Activated CD8-positive, alpha-beta memory T cell treated with anti-CD3 and anti-CD28 coated beads, Interleukin-2, amount 50 U/mL, for 24 hours (primary cell): ENCODE data around the gene LYZL6.
A peak's percentile ranks its signal among the peaks of the same experiment; 100 is the strongest.

ENCODE experiments used
- DNase-seq: peaks from one replicate; pipeline ENCODE4 v3.0.0-alpha.2; 2020; ENCODE audit errors: extremely low read depth

The LYZL6 gene, protein sequence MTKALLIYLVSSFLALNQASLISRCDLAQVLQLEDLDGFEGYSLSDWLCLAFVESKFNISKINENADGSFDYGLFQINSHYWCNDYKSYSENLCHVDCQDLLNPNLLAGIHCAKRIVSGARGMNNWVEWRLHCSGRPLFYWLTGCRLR

DNA sequence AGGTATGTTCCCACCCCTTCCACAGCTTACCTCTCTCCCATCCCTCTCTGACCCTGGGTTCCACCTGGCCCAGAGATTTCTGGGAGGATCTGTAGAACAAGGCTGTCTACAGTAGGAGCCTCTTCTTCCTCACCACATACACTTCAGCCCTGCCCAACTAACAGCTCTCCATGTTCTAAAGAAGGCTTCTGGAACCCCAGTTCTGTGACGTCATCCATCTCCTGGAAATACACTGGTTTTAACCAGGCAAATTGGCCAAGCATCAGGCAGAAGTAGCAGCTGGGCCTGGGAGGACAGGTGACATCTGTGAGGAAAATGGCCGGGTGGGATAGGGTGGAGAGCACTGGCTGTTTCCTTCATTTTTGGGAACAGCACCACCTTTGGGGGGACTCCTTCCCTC is at the start of gene LYZL6:
Gene LYZL6, minus strand, starts transcription at position 177 of the 400 bp plus-strand sequence. CDS start 4,357 bp downstream, outside the sequence.
- DNase-seq: no peak

DNA sequence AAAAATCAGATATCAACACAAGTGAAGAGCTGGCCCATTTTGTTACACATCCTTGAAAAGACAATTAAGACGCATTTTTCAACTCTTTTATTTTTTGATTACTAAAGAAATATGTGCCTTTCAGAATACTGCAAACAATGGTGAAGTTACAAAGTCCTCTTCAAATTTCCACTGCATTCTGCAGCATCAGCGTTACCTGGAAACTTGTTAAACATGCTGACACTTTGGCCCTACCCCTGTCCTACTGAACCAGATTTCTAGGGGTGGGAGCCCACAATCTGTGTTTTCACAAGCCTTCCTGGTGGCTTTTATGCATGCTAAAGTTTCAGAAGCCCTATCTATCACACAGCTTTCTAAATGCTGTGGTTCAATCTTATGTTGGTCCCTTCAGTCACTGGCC is 47.6 kb upstream of the LYZL6 start:
- no peak for DNase-seq

DNA sequence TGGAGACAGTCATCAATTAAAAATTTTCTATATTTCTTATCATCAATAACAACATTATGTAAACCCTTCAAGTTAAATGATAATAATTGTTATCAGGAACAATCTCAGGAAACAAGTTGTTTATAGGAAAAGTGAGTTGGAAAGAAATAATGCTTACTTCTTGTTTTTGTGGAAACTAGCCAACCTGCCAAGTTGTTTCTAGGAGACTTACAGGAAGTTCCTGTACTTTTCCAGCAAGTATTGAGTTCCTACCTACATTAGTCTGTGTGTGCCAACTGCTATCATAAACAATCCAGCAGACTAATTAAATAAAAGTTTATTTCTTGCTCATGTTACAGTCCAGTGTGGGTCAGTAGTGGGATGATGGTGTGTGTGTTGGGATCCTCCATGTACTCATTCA is 44.7 kb upstream of the LYZL6 start:
- DNase-seq: no peak

DNA sequence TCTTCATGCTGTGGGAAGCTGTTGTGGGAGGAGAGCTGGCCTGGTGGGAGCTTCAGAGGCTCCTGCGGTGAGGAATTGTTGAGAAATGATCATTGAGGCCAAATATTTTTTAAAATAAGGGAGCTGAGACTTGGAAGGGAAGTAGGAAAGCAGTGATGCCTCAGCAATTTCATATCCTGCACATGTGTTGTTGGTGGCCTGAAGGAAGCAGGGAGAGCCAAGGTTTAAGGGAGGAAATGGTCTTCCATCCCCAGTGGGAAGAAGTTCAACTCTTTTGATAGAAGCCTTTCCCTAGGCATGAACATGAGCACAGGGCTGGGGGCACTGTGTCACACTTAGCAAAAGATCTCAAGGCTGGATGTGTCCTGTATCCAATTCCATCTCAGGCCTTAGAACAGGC is 43.1 kb upstream of the LYZL6 start, which contains the start of gene CCL14:
Gene CCL14, minus strand, starts transcription at position 87 of the 400 bp plus-strand sequence. Its CDS starts 80 bp downstream, at position 7.
- no peak for DNase-seq

DNA sequence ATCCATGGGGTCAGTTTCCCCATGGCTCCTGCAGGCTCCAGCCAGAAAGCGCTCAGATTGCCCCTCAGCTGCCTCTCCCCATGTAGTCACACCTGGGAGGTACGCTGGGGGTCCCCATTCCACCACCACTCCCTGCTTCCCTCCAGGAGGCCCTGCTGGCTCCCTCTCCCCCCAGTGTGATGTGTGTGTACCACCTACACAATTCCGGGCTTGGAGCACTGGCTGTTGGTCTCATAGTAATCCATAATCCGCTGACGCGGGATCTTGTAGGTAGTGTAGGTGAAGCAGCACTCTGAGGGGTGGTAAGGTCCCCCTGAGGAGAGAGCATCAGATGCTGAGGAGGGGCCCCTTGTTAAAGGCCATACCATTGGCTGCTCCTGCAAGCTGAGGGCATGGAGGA is 40.6 kb upstream of the LYZL6 start:
- DNase-seq: no peak

DNA sequence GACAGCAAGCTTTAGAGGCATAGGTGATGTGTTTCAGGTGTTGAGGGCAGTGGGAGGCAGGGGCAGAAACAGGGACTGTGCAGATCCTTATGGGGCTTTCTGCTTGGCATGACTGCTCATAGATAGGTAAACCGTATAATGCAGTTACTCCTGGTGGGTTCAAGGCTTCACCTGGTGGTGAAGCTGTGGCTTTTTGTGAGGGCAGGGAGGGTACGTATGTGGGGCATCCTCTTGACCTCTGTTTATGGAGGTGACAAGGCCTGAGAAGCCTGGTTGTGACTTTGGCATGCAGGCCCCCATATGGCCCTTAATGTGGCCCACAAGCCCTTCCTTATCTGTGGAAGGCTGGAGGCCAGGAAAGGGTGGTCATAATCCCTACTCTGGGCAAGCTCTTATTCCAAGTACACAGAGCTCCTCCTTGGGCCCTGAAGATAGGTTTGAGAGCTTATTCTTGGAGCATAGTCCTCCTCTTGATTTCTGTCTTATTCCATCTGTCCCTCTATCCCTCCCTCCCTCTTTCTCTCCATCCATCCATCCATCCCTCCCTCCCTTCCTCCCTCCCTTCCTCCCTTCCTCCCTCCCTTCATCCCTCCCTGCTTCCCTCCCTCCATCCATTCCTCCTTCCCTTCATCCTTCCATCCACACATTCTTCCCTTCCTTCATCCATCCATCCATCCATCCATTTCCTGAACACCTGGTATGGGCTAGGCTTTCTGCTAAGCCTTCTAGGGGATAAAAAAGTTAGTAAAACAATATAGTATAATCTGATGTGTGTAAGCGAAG is 39.1 kb upstream of the LYZL6 start:
- DNase-seq: no peak

DNA sequence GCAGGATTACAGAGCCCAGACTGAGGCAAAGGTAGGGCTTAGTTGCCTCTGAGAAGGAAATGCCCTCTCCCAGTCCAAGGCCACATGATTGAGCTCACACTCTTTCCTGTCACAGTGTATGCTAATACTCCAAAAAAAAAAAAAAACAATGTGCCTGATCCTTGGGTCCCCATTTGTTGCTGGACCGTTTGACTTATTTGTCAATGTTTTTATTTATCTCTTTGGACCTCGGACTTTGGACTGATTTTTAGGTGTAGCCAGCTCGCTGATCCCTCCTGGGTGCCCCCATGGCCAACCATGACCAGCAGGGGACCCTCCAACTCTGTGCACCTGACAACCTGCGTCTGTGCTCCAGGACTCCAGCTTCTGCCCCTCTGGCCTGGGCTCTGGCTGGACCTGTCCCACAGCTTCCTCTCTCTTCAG is 38.4 kb upstream of the LYZL6 start:
- DNase-seq: no peak

DNA sequence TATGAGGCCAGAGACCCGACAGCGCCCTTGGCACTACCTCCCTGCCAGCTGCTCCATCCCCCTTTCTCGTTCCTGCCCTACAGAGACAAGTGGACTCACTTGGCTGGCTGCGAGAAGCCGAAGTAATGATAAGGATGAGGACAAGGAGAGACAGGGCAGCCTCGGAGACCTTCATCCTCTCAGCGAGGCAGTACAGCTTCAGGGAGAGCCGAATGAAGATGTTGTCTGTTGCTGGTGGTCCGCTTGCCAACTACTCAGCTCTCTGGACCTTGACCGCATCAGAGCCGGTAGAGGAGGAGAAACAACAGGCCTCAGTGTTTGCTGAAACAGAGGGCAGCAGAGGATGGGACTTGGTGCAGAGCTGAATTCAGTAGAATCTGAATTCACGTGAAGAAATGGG is 37.7 kb upstream of the LYZL6 start, which contains the start of gene CCL16:
Gene CCL16, minus strand, starts transcription at position 252 of the 400 bp plus-strand sequence. Its CDS starts 77 bp downstream, at position 175.
- no peak for DNase-seq

DNA sequence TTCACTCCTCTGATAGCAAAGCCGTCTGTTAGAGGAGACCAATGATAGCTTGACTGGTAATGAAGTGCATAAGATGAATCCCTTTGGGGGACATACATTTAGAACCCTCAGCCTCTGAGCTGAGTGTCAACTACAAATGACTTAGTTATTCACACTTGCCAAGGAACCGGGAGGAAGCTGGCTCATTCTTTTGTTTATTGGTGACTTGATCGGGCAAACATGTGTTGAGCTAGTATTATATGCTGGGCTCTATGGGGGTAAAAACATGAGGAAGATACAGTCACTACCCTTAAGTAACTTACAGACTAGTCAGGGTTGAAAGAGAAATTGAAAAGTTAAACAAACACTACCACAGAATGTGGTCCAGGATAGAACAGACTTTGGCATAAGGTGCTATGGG is 34.8 kb upstream of the LYZL6 start:
- DNase-seq: no peak

DNA sequence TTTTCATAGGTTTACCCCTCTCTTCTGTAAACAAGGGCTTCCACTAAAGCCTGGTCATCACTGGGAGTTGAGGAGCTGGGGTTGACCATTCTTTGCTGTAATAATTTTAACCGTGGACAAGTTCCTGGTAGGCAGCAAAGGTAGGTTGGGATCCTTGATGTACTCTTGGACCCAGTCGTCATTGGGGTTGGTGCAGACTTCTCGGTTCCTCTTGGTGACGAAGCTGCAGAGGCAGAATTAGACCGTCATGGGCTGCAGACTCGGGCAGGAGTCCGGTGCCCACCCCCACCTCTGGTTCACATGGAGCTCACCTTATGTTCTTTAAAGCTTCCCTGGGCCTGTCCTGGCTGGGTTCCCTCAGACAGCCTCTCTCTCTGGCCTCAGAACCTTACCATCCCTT is 34.0 kb upstream of the LYZL6 start:
- DNase-seq: no peak

DNA sequence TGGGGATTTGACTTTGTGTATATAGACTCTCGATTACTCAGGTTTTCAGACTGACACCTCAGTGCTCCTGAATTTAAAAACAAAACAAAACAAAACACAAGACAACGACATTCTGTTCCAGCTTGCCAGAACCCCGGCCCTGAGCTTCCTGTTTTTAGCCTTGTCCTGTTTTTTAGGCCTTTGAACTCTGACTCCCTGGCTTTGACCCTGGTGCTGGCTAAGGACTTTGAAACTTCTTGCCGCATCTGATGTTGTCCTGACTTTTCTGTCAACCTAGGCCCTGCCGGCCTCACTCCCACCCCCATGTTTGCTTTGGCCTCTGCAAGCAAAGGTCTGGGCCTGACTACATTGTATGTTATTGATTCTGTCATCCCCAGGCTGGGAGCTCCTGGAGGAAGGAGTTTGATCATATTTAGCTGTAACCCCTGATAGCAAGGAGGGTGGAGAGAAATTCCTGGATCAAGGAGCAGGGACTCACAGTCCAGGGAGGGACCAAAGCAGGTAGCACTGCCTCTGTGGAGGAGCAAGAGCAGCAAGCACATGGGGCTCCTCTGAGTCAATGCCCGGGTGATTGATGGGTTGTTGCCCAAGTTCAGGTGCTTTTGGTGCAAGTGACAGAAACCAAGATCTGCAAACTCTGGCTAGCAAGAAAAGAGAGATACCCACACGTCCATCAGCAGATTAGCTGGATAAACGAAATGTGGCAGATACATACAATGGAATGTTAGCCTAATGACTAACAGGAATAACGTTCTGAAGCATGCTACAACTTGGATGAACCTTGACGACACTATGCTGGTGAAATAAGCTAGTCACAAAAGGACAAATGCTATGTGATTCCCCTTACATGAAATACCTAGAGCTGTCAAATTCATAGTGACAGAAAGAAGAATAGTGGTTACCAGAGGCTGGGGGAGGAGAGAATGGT is 30.1 kb upstream of the LYZL6 start:
- no peak for DNase-seq

DNA sequence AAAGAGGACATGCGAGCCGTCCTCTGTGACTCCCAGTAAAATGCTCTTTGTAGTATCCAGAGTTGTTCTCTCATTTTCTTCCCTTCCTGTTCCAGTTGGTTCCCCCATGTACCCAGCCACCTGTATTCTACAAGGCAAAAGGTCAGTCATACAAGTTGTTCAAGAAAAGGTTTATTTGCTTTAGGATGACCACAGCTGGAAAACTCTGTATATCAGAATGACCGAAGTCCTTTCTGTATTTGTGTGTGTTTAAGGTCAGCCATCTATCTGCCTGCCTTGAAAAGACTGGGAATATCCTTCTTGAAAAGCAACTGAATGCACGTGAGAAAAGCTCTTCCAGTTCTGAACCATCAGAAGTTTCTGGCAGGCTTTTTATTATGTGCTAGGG is 29.4 kb upstream of the LYZL6 start:
- no peak for DNase-seq

DNA sequence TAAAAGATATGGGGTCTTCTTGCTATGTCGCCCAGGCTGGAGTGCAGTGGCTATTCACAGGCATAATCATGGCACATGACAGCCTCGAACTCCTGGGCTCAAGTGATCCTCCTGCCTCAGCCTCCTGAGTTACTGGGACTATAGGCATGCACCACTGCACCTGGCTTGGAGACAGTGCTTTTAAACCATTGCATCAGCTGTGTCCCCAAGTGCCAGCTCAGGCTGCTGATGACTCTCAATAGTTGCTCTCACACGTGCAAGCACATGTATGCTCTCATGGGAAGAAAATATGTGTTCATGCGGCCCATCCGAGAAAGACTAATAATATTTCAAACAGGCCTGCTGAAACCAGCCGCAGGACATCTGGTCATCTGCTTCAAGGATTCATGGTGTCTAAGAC is 29.0 kb upstream of the LYZL6 start:
- no peak for DNase-seq

DNA sequence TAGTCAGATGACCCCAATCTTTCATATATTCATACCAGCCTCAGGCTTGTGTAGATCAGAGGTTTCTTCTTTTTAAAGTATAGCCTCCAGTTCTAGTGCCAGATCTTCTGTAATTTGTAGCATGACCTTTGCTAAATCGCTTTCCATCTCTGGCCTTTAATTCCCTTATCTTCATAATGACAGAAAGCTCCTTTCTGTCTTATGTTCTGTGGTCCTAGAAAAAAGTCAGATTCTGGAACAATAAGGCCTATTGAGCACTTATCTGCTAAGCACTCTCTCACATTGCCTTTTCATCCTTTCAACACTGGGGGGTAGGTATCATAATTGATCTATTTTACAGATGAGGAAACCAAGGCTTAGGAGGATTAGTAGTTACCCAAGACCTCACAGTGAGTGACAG is 28.6 kb upstream of the LYZL6 start:
- no peak for DNase-seq

DNA sequence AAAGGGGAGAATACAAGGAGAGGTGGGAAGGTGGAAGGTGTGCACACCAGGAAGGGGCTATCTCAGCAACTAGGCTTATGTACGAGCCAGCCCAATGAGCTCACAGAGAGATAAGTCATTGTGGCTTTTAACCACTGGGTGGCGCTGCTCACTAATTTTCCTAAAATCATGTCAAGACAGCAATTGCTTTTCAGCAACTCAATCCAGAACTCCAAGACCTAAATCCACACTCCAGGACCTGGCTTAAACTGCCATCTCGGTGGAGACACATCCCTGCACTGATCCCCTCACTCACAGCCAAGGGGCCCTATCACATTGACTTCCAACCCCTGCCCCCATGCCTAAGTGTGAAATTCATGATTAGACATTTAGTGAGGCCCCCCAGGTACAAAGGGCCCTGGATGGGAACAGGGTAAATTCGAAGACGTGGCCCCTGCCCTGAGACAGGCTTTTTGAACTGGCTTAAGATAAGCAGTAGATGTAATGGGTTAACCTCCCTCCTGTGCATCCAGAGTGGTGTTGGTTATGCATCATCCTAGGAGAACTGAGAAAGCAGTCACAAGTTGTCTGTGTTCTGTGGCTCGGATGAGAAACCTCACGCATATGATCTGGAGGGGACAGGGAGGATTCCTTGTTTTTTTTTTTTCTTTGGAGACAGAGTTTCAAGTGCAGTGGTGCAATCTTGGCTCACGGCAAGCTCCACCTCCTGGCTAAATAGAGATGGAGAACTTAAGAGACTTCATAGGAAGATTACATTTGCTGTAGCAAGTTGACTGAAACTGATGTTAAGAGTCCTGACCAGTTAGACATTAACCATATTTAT is 26.3 kb upstream of the LYZL6 start:
- DNase-seq: peak; percentile 46

DNA sequence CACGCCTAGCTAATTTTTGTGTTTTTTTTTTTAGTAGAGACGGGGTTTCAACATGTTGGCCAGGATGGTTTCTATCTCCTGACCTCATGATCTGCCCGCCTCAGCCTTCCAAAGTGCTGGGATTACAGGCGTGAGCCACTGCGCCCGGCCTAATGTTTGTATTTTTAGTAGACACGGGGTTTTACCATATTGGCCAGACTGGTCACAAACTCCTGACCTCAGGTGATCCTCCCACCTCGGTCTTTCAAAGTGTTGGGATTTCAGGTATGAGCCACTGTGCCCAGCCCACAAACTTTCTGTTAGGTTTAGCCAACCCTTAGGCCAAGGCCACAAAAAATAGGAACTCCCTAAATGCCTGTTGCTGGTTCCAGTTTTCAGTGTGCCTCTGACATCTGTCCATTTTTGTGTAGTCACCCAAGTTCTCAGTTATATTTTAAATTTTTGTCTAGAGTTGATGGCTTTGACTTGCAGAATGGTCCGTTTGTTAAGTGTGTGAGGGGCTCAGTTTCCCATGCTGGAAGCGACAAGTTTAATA is 25.1 kb upstream of the LYZL6 start:
- no peak for DNase-seq

DNA sequence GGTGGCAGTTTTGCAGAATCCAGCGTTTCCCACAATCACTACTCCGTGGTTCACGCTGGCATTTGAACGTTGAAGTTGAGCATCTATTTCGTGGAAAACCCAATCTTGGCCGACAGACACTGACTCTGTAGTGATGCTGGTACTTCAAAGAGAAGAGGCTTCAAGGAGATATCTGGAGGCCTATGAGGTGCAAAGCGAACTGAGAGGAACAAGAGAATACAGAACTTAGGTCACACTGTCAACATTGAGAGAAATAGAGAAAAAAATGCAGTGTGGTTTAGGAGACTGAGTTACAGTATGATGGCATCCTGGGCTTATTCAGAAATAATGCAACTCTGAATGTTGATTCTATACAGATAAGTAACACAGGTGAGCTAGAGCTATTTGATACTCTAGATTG is 21.8 kb upstream of the LYZL6 start:
- no peak for DNase-seq

DNA sequence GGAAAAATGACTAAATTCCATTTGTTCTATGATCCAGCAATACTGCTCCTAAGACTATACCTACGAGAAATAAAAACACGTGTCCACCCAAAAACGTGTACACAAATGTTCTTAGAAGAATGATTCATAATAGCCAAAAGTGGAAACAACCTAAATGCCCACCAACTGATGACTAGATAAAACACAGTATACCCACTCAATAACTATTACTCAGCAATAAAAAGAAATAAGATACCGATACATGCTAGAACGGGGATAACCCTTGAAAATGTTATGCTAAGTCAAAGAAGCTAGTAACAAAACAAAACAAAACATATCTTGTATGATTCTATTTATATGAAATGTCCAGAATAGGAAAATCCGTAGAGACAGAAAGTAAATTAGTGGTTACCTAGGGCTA is 20.1 kb upstream of the LYZL6 start:
- no peak for DNase-seq

DNA sequence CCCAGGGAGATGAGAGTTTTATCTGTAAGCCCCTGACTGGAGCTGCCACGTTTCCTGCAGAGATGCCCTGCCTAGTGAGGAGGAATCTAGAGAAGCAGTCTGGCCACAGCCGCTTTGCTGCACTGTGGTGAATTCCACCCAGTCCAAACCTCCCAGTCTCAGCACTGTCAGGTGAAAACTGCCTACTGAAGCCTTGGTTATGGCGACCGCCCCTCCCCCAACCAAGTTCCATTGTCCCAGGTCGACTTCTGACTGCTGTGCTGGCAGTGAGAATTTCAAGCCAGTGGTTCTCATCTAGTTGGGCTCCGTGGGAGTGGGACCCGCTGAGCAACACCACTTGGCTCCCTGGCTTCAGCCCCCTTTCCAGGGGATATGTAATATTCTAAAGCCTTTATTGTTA is 10.2 kb upstream of the LYZL6 start:
- DNase-seq: no peak

DNA sequence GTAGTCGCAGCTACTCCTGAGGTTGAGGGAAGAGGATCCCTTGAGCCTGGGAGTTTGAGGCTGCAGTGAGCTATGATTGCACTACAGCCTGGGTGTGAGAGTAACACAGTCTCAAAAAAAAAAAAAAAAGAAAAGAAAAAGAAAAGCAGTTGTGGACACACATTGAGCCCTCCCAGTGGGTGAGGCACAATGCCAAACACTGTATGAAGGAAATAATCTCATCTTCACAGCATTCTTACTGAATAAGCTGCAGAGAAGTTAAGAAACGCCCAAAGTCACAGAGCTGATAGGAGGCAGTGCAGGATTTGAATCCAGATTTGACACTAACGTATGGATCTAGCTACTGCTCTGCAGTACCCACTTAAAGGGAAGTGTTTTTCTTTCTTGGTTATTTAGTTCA is 5.9 kb upstream of the LYZL6 start:
- DNase-seq: no peak

DNA sequence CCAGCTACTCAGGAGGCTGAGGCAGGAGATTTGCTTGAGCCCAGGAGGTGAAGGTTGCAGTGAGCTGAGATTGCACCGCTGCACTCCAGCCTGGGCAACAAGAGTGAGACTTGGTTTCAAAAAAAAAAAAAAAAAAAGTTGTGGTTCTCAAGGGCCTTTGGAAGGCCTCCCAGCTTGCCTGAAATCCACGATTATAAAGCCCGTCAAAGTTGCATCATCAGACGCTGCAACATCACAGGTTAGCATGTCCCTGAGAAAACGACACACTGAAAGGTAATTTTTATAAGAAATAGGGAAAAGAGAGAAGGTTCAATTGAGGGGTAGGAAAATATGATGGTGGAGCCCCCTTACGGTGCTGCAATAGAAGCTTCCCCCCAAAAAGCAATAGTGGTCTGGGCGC is 4.6 kb upstream of the LYZL6 start:
- no peak for DNase-seq
